ENCODE results near the gene CEP97. TPM values are rescaled to one million over a fixed set of nuclear protein-coding genes. Genes with fewer than 3 reads are reported as not detected.

Gene CEP97
- total RNA-seq, 2 donors from 2014 or later = 13.7 to 21.3 TPM

DNA sequence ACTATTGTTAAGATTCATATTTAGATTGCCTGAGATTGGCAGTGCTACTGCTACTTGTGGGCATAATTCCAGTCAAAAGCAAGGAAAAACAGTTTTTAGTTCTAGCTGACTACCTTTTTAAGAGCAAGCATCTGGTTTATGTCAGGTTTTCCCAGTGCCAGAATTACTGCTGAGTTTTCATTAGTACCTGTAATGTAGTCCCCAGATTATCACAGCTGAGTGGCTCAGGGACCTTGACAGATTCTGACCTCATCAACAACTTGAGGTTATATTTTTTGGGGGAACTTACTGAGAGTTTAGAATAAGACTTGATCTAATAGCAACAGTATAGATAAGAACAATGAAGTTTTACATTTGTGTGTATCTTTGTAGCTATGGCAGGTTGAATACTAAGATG is 85.6 kb downstream of the CEP97 start:
- H3K36me3 ChIP-seq (ENCODE audit: control insufficient read depth, insufficient read depth, low read length) = no peaks in the 10 kb centered on the region
- no peaks in the 10 kb centered on the region for H3K27me3 ChIP-seq (ENCODE audit: control insufficient read depth, insufficient read depth, low read length, poor library complexity, severe bottlenecking)
- TF ChIP-seq, protein P1, sequence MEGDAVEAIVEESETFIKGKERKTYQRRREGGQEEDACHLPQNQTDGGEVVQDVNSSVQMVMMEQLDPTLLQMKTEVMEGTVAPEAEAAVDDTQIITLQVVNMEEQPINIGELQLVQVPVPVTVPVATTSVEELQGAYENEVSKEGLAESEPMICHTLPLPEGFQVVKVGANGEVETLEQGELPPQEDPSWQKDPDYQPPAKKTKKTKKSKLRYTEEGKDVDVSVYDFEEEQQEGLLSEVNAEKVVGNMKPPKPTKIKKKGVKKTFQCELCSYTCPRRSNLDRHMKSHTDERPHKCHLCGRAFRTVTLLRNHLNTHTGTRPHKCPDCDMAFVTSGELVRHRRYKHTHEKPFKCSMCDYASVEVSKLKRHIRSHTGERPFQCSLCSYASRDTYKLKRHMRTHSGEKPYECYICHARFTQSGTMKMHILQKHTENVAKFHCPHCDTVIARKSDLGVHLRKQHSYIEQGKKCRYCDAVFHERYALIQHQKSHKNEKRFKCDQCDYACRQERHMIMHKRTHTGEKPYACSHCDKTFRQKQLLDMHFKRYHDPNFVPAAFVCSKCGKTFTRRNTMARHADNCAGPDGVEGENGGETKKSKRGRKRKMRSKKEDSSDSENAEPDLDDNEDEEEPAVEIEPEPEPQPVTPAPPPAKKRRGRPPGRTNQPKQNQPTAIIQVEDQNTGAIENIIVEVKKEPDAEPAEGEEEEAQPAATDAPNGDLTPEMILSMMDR (conservative IDR thresholded peaks at IDR 0.05) = no peak
- H3K4me3 Mint-ChIP-seq = no peak overlapping the region
- H3K4me3 ChIP-seq (ENCODE audit: low read length) = no peak overlapping the region
- DNase-seq = no peak
- peaks cover 4% of the 10 kb centered on the region for H3K4me1 Mint-ChIP-seq
- no peaks in the 10 kb centered on the region for H3K4me1 ChIP-seq (ENCODE audit: control insufficient read depth, insufficient read depth, low read length)
- H3K9ac ChIP-seq (ENCODE audit: extremely low read depth, low read length, poor library complexity, severe bottlenecking) = no peak overlapping the region
- H3K27ac Mint-ChIP-seq = no peak overlapping the region
- H3K36me3 Mint-ChIP-seq (ENCODE audit: low read depth) = no peaks in the 10 kb centered on the region
- H3K9me3 Mint-ChIP-seq = no peaks in the 10 kb centered on the region
- H3K27ac ChIP-seq (ENCODE audit: low read depth, low read length) = no peak overlapping the region
- no peaks in the 10 kb centered on the region for H3K9me3 ChIP-seq (ENCODE audit: control insufficient read depth, low read length)
- H3K27me3 Mint-ChIP-seq (ENCODE audit: insufficient read depth) = no peaks in the 10 kb centered on the region

- Histone ChIP-seq H3K4me3 (ENCODE audit: low read length) (no peak overlapping the region), H3K27me3 (ENCODE audit: control insufficient read depth, insufficient read depth, low read length, poor library complexity, severe bottlenecking) (no peaks in the 10 kb centered on the region), H3K4me1 (ENCODE audit: control insufficient read depth, insufficient read depth, low read length) (no peaks in the 10 kb centered on the region), H3K27ac (ENCODE audit: low read depth, low read length) (no peak overlapping the region), H3K36me3 (ENCODE audit: control insufficient read depth, insufficient read depth, low read length) (no peaks in the 10 kb centered on the region), H3K9ac (ENCODE audit: extremely low read depth, low read length, poor library complexity, severe bottlenecking) (no peak overlapping the region), H3K9me3 (ENCODE audit: control insufficient read depth, low read length) (no peaks in the 10 kb centered on the region)
- peaks cover 2% of the 10 kb centered on the region for H3K4me1 Mint-ChIP-seq
- no peaks in the 10 kb centered on the region for H3K36me3 Mint-ChIP-seq (ENCODE audit: low read depth)
- no peak for DNase-seq
- 86 to 100% methylated on average over 2 of the region's 2 CpGs for WGBS, 2 experiments (ENCODE audit: insufficient coverage in 1 of 2, insufficient read length in 1 of 2)
- no peaks in the 10 kb centered on the region for H3K9me3 Mint-ChIP-seq
- no peak overlapping the region for H3K4me3 Mint-ChIP-seq
- no peak overlapping the region for H3K27ac Mint-ChIP-seq
- no peaks in the 10 kb centered on the region for H3K27me3 Mint-ChIP-seq (ENCODE audit: insufficient read depth)
- TF ChIP-seq, protein P1 (conservative IDR thresholded peaks at IDR 0.05) = no peak
Observed at GRCh38 chr3:101811875-101812274, 87.5 kb downstream of the CEP97 start.

DNA sequence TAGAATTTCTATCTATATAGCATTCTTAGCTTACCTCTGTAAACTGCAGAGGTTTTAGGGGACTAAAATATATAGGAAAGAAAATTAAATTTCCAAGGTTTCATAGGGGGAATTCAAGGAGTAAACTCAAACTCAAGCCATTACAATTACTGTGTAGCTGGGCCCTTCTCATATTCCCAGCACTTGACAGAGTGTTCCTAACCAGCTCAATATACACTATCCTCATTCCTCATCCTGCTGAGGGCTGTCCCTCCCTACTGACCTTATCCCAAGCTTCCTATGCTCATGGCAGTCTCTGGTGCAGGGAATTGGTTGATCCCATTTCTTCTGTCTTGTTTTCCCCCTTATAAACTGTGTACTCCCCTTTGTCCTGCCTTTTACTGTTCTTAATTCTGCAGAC is 88.5 kb downstream of the CEP97 start:
- no peak for DNase-seq
- no peak overlapping the region for H3K27ac Mint-ChIP-seq
- Histone ChIP-seq H3K4me1 (ENCODE audit: control insufficient read depth, insufficient read depth, low read length) (no peaks in the 10 kb centered on the region), H3K36me3 (ENCODE audit: control insufficient read depth, insufficient read depth, low read length) (no peaks in the 10 kb centered on the region), H3K27ac (ENCODE audit: low read depth, low read length) (no peak overlapping the region), H3K9ac (ENCODE audit: extremely low read depth, low read length, poor library complexity, severe bottlenecking) (no peak overlapping the region), H3K27me3 (ENCODE audit: control insufficient read depth, insufficient read depth, low read length, poor library complexity, severe bottlenecking) (no peaks in the 10 kb centered on the region), H3K4me3 (ENCODE audit: low read length) (no peak overlapping the region), H3K9me3 (ENCODE audit: control insufficient read depth, low read length) (no peaks in the 10 kb centered on the region)
- H3K4me1 Mint-ChIP-seq = peaks cover 2% of the 10 kb centered on the region
- H3K27me3 Mint-ChIP-seq (ENCODE audit: insufficient read depth) = no peaks in the 10 kb centered on the region
- no peaks in the 10 kb centered on the region for H3K36me3 Mint-ChIP-seq (ENCODE audit: low read depth)
- no peaks in the 10 kb centered on the region for H3K9me3 Mint-ChIP-seq
- TF ChIP-seq, protein P1 (conservative IDR thresholded peaks at IDR 0.05) = no peak
- H3K4me3 Mint-ChIP-seq = no peak overlapping the region

Data from endodermal cell (in vitro differentiated cells).